Neural cell (in vitro differentiated cells): ENCODE results near the gene N4BP3. TPM values are rescaled to one million over a fixed set of nuclear protein-coding genes. Genes with fewer than 3 reads are reported as not detected.

Experiments used
- H2AFZ ChIP-seq: fragments of 200-600, 300-800 bp; sonication (generic), shearing (Covaris generic); 2 replicates; pipeline ENCODE4 v1.6.0; 2014; ENCODE audit warnings: low read depth, mild to moderate bottlenecking, antibody characterized with exemption, low read length, moderate library complexity
- H3F3A ChIP-seq: fragments of 200-600 bp; shearing (Covaris generic); 2 replicates; pipeline ENCODE4 v1.6.1; 2016; ENCODE audit warnings: mild to moderate bottlenecking, moderate library complexity, mixed read lengths, antibody characterized with exemption, low read length; ENCODE audit not compliant: insufficient read depth, poor library complexity, severe bottlenecking
- H3K27ac ChIP-seq: fragments of 200-600, 300-800 bp; sonication (generic), shearing (Covaris generic); 2 replicates; pipeline ENCODE4 v1.5.1; 2014; ENCODE audit warnings: mild to moderate bottlenecking, low read length, moderate library complexity
- H3K27me3 ChIP-seq: fragments of 300-800, 200-600 bp; sonication (generic), shearing (Covaris generic); 2 replicates; pipeline ENCODE4 v1.6.0; 2014; ENCODE audit warnings: mild to moderate bottlenecking, low read depth, low read length, moderate library complexity; ENCODE audit not compliant: insufficient read depth
- H3K36me3 ChIP-seq: fragments of 300-800, 200-600 bp; sonication (generic), shearing (Covaris generic); 2 replicates; pipeline ENCODE4 v1.5.1; 2014; ENCODE audit warnings: mild to moderate bottlenecking, antibody characterized with exemption, low read length, moderate library complexity; ENCODE audit not compliant: insufficient read depth
- H3K4me2 ChIP-seq: fragments of 300-800, 200-600 bp; sonication (generic), shearing (Covaris generic); 2 replicates; pipeline ENCODE4 v1.6.0; 2014; ENCODE audit warnings: mild to moderate bottlenecking, low read length
- H3K4me3 ChIP-seq: fragments of 300-800, 200-600 bp; sonication (generic), shearing (Covaris generic); 2 replicates; pipeline ENCODE4 v1.5.1; 2014; ENCODE audit warnings: mild to moderate bottlenecking, low read length, moderate library complexity
- H3K79me2 ChIP-seq: fragments of 200-600 bp; shearing (Covaris generic); replicated peaks from 2 replicates; pipeline ENCODE4 v1.6.0; 2014; ENCODE audit warnings: mild to moderate bottlenecking, low read length, moderate library complexity; ENCODE audit not compliant: insufficient read depth
- H3K9ac ChIP-seq: fragments of 300-800, 200-600 bp; sonication (generic), shearing (Covaris generic); 2 replicates; pipeline ENCODE4 v1.6.1; 2016; ENCODE audit warnings: mild to moderate bottlenecking, low read length, mixed read lengths
- H3K9me2 ChIP-seq: fragments of 200-600 bp; shearing (Covaris generic); 2 replicates; pipeline ENCODE4 v1.6.1; 2016; ENCODE audit warnings: mild to moderate bottlenecking, low read length, mixed read lengths; ENCODE audit not compliant: insufficient read depth
- H3K9me3 ChIP-seq: fragments of 200-600, 300-800 bp; sonication (generic), shearing (Covaris generic); 2 replicates; pipeline ENCODE4 v1.6.1; 2016; ENCODE audit warnings: mild to moderate bottlenecking, mixed run types, low read length, moderate library complexity, mixed read lengths
- H4K20me1 ChIP-seq: fragments of 200-600 bp; shearing (Covaris generic); 2 replicates; pipeline ENCODE4 v1.6.1; 2016; ENCODE audit warnings: mild to moderate bottlenecking, mixed run types; ENCODE audit not compliant: insufficient read depth
- CTCF ChIP-seq: fragments of 450-650 bp; IDR thresholded peaks from 2 replicates; pipeline ENCODE4 v1.5.1; 2014; ENCODE audit warnings: antibody characterized with exemption, mild to moderate bottlenecking, moderate library complexity; ENCODE audit not compliant: poor library complexity, severe bottlenecking
- EP300 ChIP-seq: fragments of 450-650 bp; conservative IDR thresholded peaks from 2 replicates; pipeline ENCODE4 v1.6.1; 2014; ENCODE audit warnings: antibody characterized with exemption, mild to moderate bottlenecking, moderate library complexity; ENCODE audit not compliant: poor library complexity, severe bottlenecking
- EZH2 ChIP-seq: fragments of 200-600, 300-800 bp; shearing (Covaris generic), sonication (generic); IDR thresholded peaks from 2 replicates; pipeline ENCODE4 v1.6.1; 2014; ENCODE audit warnings: antibody characterized with exemption, low read length, borderline replicate concordance, mild to moderate bottlenecking; ENCODE audit not compliant: insufficient read depth, poor library complexity, severe bottlenecking
- MXI1 ChIP-seq: fragments of 450-650 bp; conservative IDR thresholded peaks from 2 replicates; pipeline ENCODE4 v1.6.1; 2014; ENCODE audit warnings: antibody characterized with exemption, mild to moderate bottlenecking; ENCODE audit not compliant: poor library complexity, severe bottlenecking
- POLR2AphosphoS5 ChIP-seq: IDR thresholded peaks from 2 replicates; pipeline ENCODE4 v1.6.1; 2012
- RAD21 ChIP-seq: fragments of 450-650 bp; conservative IDR thresholded peaks from 2 replicates; pipeline ENCODE4 v1.6.1; 2014; ENCODE audit warnings: antibody characterized with exemption, mild to moderate bottlenecking, moderate library complexity
- SMC3 ChIP-seq: fragments of 450-650 bp; conservative IDR thresholded peaks from 2 replicates; pipeline ENCODE4 v1.6.1; 2014; ENCODE audit warnings: antibody characterized with exemption, mild to moderate bottlenecking, moderate library complexity; ENCODE audit not compliant: poor library complexity
- TAF1 ChIP-seq: IDR thresholded peaks from 2 replicates; pipeline ENCODE4 v1.6.1; 2012; ENCODE audit warnings: low read depth
- polyA plus RNA-seq: library from polyadenylated mRNA; depleted of rRNA; stranded (reverse); fragments of >200 nt; gene quantifications from 2 replicates; pipeline ENCODE4 v1.2.3, GENCODE V29; 2014
- TF ChIP-seq, protein P1 (sequence below): IDR thresholded peaks from 2 replicates; pipeline ENCODE4 v1.6.1; 2012; ENCODE audit warnings: borderline replicate concordance

N4BP3 gene
- polyA plus RNA-seq, 1 donor from 2014 or later = 4.6 TPM

DNA sequence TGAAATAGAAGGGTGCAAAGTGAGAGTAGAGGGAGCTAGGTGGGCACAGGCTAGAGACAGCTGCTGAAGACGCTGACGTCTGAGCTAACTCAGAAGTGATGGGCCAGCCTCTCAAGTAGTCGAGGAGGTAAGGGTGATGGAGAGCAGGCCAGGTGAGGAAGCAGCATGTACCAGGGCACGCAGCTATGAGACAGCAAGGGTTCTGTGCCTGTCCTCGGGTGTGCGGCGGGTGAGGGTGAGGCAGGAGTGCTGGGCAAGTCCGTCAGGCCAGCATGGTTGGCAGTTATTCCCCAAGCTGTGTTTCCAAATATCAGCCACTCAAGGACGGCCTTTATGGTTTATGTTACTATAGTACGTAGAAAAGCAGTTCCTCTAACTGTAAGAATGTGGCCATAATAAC is 23.7 kb downstream of the N4BP3 start:
- Histone ChIP-seq H3K9me2 (no peaks in the 10 kb centered on the region), H3K9ac (no peak overlapping the region), H3K9me3 (no peaks in the 10 kb centered on the region), H3K79me2 (peaks cover 8% of the 10 kb centered on the region), H3F3A (no peaks in the 10 kb centered on the region), H3K27ac (no peak overlapping the region), H3K4me2 (no peak overlapping the region), H3K36me3 (no peaks in the 10 kb centered on the region), H2AFZ (no peak overlapping the region), H3K27me3 (no peaks in the 10 kb centered on the region), H3K4me3 (no peak overlapping the region), H4K20me1 (no peaks in the 10 kb centered on the region)
- no peak for TF ChIP-seq RAD21
- no peak for TF ChIP-seq EP300
- TF ChIP-seq POLR2AphosphoS5 = no peak
- TF ChIP-seq SMC3 = no peak
- no peak for TF ChIP-seq MXI1
- no peak for TF ChIP-seq TAF1
- no peak for TF ChIP-seq CTCF
- TF ChIP-seq, protein P1, sequence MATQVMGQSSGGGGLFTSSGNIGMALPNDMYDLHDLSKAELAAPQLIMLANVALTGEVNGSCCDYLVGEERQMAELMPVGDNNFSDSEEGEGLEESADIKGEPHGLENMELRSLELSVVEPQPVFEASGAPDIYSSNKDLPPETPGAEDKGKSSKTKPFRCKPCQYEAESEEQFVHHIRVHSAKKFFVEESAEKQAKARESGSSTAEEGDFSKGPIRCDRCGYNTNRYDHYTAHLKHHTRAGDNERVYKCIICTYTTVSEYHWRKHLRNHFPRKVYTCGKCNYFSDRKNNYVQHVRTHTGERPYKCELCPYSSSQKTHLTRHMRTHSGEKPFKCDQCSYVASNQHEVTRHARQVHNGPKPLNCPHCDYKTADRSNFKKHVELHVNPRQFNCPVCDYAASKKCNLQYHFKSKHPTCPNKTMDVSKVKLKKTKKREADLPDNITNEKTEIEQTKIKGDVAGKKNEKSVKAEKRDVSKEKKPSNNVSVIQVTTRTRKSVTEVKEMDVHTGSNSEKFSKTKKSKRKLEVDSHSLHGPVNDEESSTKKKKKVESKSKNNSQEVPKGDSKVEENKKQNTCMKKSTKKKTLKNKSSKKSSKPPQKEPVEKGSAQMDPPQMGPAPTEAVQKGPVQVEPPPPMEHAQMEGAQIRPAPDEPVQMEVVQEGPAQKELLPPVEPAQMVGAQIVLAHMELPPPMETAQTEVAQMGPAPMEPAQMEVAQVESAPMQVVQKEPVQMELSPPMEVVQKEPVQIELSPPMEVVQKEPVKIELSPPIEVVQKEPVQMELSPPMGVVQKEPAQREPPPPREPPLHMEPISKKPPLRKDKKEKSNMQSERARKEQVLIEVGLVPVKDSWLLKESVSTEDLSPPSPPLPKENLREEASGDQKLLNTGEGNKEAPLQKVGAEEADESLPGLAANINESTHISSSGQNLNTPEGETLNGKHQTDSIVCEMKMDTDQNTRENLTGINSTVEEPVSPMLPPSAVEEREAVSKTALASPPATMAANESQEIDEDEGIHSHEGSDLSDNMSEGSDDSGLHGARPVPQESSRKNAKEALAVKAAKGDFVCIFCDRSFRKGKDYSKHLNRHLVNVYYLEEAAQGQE = no peak
- no peak for TF ChIP-seq EZH2

- Histone ChIP-seq H3K9me3 (no peaks in the 10 kb centered on the region), H3K4me2 (no peak overlapping the region), H4K20me1 (no peaks in the 10 kb centered on the region), H3F3A (no peaks in the 10 kb centered on the region), H3K9ac (no peak overlapping the region), H3K27me3 (no peaks in the 10 kb centered on the region), H3K4me3 (no peak overlapping the region), H2AFZ (no peak overlapping the region), H3K27ac (no peak overlapping the region), H3K9me2 (no peaks in the 10 kb centered on the region), H3K36me3 (no peaks in the 10 kb centered on the region), H3K79me2 (peaks cover 4% of the 10 kb centered on the region)
- TF ChIP-seq EZH2 (no peak), MXI1 (no peak), EP300 (no peak), RAD21 (no peak), TAF1 (no peak), POLR2AphosphoS5 (no peak), CTCF (no peak), SMC3 (no peak)
- TF ChIP-seq, protein P1 = no peak
These were observed 24.7 kb downstream of the N4BP3 start for GRCh38 chr5:178137991-178138390.
